Stimulated activated CD4-positive, alpha-beta T cell treated with anti-CD3 and anti-CD28 coated beads, Interleukin-1b, Interleukin-23, amount 100 ng/mL, for 4 hours (primary cell): ENCODE measurements around the gene KIF1A.
A peak's percentile ranks its signal among the peaks of the same experiment; 100 is the strongest.

Source experiments
- DNase-seq, 2 donors: peaks; one replicate each; pipeline ENCODE4 v3.0.0-alpha.2; 2020; ENCODE audit warnings: low read depth in 2 of 2

Gene KIF1A

DNA sequence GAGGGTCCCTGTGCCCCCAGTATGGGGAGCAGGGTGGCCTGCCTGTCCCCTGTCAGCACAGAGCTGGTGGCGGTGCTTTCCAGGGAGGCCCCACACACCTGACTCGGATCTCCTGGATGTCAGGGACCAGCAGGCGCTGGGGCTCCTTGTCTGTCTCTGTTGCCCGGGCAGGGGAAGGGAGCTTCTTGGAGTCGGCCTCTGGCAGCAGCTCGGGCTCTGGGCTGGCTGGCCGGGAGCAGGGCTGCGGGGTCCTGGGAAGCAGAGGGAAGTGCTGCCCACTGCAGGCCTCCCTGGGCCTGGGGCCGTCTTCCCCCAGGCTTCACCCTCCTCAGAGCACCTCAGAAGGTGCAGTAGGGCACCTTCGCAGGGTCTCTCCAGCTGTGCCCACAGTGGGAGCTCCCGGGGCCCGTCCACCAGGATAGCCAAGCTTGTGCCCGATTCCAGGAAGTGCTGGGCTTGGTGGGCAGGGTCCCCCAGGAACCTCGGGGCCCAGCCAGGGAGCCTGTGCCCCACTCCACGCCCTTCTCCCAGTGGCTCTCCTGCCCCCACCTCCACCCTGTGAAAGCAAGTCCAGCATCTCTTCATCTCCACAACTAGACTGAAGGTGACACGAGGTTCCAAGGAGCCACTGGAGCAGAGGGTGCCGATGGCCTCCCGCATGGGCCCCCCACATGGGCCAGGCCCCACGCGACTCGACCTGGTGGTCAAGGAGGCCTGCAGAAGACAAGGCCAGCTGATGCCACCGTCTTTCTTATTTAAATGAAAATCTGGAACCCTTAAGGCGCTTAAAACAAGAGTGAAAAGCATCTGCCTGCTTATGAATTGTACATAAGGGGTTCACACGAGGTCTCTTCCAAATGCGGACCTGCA lies 100.1 kb downstream of the KIF1A start:
- DNase-seq: no peak

DNA sequence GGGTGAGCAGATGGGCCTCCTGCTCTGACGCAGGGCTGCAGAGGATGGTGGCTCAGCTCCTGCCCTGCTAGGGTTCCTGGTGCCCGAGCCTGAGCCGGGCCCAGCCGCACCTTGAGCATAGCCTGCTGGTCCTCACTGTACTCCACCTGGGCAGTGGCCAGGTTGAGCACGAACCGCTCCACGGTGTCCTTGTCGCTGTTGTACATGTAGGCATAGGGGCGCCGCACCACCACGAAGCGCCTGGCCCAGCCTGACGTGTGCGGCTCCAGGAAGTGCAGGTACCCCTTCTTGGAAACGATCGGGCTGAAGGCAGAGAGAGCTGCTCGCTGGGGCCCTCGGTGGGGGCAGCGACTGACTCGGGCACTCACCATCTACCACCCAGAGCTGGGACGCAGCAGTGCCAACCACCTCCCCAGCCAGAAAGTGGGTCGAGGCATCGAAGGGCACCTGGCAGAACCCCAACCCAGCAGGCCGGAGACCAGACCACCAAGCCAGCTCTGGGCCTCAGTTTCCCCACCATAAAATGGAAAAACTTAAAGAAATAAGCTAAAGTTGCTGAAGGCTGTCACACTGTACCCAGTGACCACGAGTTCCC lies 101.0 kb downstream of the KIF1A start:
- no peak for DNase-seq

DNA sequence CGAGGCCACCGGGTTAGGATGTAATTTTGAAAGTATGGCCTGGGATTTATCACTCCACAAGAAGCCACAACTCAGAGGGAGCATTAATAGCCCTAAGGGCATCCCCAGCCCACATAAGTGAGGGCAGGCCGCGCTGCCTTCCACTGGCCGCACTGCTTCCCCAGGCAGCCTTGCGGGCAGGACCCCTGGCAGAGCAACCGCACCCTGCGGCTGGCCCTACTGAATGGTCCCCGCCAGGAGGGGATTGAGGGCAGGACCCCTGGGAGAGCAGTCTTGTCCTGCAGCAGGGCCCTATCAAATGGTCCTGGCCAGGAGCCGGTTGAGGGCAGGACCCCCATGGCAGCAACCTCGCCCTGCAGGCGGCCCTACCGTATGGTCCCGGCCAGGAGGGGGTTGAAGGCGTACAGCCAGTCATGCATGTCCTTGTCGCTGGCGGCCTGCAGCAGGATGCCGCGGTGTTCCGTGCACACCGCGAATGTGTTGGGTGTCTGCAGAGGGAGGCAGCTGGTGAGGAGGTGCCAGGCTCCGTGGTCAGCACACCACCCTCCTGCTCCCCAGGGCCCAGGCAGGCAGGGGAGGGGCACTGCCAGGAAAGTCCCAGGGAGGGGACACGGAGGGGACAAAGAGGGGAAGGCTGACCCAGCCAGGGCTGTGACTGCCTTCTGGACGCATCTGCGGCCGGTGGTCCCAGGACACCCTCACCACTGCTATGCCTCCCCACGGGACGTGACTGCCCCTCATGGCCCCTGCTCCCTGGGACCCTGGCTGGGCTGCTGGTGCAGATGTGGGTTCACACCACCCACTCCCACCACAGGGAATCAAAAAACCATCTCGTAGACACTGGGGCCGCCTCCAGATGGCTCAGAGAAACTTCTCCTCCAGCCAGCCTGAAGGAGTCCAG lies 102.1 kb downstream of the KIF1A start:
- no peak for DNase-seq

DNA sequence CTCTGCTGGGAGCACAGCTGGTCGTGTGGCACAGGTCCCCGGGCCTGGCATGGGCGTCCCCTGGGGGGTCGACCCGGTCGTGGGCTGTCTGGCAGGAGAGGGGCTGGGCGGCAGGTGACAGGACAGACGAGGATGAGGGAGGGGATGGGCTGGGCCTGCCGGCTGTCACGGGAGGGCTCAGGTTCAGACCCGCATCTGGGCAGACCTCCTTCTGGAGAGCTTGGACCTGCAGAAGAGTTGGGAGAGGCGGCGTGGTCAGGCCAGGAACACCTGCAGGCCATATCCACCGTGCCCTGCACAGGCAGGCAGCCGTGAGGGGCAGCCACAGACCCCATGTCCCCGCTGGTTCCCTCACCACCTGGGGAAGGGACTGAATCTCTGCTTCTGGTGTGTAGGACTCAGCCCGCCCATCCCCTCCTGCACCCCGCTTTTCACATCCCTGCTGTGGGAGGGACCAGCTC lies 102.8 kb downstream of the KIF1A start:
- no peak for DNase-seq

DNA sequence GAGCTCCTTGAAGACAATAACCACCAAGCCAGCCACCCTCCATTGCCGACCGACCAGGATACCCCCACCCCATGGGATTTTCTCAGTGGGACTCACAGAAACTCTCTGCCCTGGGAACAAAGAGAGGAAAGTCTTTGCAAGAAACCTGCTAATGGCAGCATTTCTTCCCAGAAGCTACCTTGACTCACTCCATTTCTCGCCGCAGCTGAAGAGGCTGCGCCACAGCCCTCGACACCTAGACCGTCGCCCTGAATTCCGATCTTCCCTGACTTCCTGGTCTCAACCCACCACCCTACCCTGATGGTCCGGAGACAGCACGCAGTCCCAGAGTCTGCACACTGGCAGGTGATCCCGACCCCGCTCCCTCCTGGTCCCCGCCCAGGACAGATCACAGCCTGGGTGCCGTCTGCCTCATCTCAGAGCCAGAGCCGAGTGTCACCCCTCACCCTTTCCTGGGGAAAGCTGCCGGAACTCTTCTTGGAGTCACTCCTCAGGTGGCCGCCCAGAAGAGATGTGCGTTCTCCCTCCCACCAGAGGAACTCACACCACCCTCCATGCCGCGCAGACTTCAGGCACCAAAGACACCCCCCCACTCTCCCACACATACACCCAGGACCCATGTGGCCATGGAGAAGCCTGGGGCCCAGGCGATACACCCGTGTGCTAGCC lies 103.8 kb downstream of the KIF1A start:
- no peak for DNase-seq

GRCh38 chr2:240714747-240715725 lies 105.0 kb downstream of the KIF1A start:
- no peak for DNase-seq

DNA sequence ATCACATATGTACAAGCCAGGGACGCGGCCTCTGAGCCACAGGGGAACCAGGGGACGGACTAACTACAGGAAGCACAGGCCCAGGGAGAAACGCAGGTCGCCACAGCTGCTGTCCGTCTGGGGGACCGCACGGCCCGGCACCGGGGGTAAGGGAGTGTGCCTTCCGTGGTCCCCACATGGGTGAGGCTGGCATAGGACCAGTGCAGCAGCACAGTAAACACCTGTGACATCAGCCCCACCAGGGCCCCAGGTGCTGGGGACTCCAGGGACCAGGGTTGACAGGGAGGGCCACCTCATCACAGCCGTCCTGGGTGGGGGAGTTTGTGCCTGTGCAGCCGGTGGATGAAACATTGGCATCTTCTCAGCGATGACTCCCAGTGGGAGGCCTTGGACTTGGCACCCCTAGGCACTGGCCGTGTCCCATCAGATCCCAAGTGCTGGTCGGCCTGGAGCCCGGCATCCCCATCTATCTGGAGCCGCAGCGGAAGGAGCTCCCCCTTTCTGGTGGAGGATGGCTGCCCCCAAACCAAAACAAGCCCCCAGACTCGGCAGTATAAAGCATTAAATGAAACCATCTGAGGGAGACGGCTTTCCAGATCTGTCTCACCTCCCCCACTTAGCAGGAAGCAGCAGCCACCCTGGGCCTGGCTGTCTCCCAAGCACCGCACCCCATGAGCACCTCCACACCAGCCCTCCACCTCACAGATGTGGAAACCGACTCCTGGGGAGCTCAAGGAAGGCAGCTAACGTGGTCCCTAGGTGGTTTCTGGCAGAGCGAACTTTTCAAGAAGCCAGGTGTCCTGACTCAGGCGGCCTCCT lies 105.9 kb downstream of the KIF1A start:
- DNase-seq: no peak

DNA sequence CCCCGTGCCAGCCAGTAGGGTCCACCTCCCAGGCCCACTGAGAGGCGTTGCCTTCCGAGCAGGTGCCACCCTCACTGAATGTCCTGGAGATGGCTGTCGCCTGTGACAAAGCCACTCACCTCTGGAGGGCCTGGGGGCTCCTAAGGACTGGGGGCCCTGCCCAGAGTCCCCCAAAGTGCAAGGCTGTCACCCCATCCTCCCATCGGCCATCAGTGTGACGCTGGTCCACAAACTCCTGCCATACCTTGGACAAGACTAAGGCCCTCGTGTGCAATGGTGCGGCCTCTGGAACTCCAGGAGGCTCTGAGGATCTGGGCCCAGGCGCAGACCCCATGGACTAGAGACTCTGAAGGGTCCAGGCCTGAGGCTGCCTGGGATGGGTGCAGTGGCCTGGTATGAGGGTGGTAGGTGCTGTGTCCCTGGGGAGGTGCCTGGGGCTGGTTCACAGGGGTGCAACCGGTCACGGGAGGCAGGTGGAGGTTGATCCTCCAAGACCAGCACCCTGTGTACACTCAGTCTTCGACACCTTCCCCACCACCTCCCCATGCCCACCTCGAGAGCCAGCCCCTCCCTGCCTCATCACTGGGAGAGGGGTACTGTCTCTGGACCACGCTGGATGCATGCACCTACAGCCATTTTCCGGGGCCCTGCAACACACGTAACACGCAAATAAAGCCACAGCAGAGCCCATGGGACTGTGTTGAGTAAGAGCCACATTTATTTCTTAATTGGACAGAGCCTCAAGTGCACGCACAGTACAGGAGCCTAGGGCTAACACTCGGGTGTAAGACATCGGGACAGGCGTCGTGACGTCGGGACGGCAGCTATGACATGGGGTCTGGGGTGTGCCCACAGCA lies 106.7 kb downstream of the KIF1A start:
- DNase-seq: no peak

GRCh38 chr2:240712121-240712520 lies 107.9 kb downstream of the KIF1A start:
- DNase-seq: no peak

DNA sequence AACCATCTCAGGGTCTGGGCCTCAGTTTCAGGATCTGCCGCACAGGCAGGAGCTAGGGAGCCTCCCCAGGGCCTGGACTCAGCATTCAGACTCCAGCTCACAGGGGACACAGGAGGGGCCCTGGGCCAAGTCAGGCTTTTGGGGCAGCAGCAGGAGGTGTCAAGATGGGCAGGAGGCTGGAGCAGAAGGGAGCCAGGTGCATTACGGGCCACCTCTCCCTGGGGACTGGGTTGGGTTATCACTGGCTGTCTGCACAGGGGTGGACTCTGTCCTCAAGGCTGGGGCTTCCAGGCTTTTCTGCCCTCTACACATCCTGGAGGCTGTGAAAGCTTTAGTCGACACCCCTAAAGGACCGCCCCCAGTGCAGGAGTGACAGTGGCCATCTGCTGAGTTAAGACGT lies 108.3 kb downstream of the KIF1A start:
- DNase-seq: no peak

GRCh38 chr2:240711296-240711695 lies 108.7 kb downstream of the KIF1A start:
- no peak for DNase-seq

GRCh38 chr2:240708457-240708856 lies 111.6 kb downstream of the KIF1A start:
- no peak for DNase-seq

- DNase-seq: no peak
Measured at GRCh38 chr2:240707821-240708220, 112.2 kb downstream of the KIF1A start.

GRCh38 chr2:240707043-240707756 lies 112.8 kb downstream of the KIF1A start:
- no peak for DNase-seq

GRCh38 chr2:240705204-240705791 lies 114.7 kb downstream of the KIF1A start:
- DNase-seq: no peak

DNA sequence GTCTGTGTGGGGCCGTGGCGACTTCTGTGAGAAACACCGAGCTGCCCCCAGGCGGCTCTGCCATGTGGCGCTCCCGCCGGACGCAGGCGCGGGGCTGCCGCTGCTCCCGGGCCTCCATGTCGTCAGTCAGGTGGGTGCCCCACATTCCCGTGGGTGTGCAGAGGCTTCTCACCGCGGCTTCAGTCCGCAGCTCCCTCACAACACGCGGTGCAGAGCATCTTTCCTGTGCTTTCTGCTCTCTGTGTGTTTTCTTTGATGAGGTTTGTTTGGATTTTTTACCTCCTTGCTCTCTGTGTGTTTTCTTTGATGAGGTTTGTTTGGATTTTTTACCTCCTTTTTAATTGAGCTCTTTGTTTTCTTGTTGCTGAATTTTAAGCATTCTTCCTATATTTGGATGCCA lies 115.4 kb downstream of the KIF1A start:
- DNase-seq: peak; percentile 17 to 22
